ENCODE data around the gene RNF220.

The RNF220 gene

DNA sequence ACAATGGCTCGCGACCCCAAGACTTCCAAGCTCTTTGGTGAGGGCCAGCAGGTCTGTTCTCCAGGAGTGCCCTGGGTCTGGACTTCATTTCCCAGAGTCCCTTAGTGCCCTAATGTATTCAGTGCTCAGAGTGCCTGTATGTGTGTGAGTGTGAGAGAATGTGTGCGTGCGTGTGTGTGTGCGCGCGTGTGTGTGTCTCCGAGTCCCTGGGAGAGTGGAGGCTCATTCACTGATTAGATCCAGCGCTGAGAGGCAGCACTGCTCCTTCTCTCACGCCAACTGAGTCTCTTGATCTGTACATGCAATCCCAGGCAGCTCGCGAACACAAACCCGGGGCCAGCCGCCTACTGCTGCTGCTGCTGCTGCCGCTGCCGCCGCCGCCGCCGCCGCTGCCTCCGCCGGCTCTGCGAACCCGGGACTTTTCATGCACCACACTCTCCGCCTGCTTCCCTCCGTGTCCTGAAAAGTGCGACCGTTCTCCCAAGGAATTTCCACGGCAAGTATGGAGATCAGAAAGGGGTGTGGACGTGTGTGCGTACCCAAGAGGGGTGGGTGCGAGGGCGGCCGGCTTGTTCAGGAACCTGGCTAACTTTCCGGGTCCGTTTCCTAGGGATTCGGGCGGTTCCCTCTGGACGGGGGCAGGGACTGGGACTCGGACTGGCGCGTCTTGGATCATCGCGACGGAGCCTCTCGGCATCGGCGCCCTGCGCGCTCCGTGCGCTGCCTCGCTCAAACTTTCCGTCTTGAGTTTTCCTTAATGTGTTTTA is at the start of gene RNF220:
TSS of gene RNF220 (plus strand) at position 225 of the 767 bp plus-strand sequence.
- Histone ChIP-seq H3K9me3 (ENCODE audit: control insufficient read depth, insufficient read depth, low read depth, low read length) (no peaks in the 10 kb centered on the region), H3K4me1 (ENCODE audit: control insufficient read depth, insufficient read depth, low read length) (no peaks in the 10 kb centered on the region), H3K27ac (ENCODE audit: extremely low read depth, low read depth, low read length) (peak within 1 kb of the TSS; percentile 84), H3K4me3 (ENCODE audit: low read depth, low read length) (peak within 1 kb of the TSS; percentile 80), H3K36me3 (ENCODE audit: control insufficient read depth in 2 of 2, insufficient read depth in 1 of 2, low read length in 2 of 2) (no peaks in the 10 kb centered on the region)
- ChIA-PET CTCF (interaction anchor here (0.6 to 0.8 kb wide), 3 partner anchors 15 to 1348 kb away, joined by 4 to 6 read pairs (median 4); no protein-coding TSS in a partner anchor), POLR2A (interaction anchor here (0.6 to 1.4 kb wide), 4 partner anchors 15 to 313 kb away, joined by 3 to 8 read pairs (median 6); no protein-coding TSS in a partner anchor)
- TF ChIP-seq, protein P1, sequence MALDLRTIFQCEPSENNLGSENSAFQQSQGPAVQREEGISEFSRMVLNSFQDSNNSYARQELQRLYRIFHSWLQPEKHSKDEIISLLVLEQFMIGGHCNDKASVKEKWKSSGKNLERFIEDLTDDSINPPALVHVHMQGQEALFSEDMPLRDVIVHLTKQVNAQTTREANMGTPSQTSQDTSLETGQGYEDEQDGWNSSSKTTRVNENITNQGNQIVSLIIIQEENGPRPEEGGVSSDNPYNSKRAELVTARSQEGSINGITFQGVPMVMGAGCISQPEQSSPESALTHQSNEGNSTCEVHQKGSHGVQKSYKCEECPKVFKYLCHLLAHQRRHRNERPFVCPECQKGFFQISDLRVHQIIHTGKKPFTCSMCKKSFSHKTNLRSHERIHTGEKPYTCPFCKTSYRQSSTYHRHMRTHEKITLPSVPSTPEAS (tag by site-specific recombination; IDR thresholded peaks at IDR 0.05): peak; percentile 99
- TF ChIP-seq HOXD13 (CRISPR knock-in tag; IDR thresholded peaks at IDR 0.05; ENCODE audit: borderline replicate concordance): no peak
- TF ChIP-seq ZNF529 (tag by site-specific recombination; IDR thresholded peaks at IDR 0.05; ENCODE audit: insufficient replicate concordance): no peak
- peak; percentile 52 for TF ChIP-seq SP2 (tag by site-specific recombination; IDR thresholded peaks at IDR 0.05)
- TF ChIP-seq, protein P2, sequence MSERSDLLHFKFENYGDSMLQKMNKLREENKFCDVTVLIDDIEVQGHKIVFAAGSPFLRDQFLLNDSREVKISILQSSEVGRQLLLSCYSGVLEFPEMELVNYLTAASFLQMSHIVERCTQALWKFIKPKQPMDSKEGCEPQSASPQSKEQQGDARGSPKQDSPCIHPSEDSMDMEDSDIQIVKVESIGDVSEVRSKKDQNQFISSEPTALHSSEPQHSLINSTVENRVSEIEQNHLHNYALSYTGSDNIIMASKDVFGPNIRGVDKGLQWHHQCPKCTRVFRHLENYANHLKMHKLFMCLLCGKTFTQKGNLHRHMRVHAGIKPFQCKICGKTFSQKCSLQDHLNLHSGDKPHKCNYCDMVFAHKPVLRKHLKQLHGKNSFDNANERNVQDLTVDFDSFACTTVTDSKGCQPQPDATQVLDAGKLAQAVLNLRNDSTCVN (tag by site-specific recombination; optimal IDR thresholded peaks at IDR 0.05): peak; percentile 95
- TF ChIP-seq ZNF544 (tag by site-specific recombination; IDR thresholded peaks at IDR 0.05): no peak
- TF ChIP-seq ZFP3 (tag by site-specific recombination; IDR thresholded peaks at IDR 0.05; ENCODE audit: low read depth): peak; percentile 62; the same call in 1 of the 2 replicates
- TF ChIP-seq, protein P3, sequence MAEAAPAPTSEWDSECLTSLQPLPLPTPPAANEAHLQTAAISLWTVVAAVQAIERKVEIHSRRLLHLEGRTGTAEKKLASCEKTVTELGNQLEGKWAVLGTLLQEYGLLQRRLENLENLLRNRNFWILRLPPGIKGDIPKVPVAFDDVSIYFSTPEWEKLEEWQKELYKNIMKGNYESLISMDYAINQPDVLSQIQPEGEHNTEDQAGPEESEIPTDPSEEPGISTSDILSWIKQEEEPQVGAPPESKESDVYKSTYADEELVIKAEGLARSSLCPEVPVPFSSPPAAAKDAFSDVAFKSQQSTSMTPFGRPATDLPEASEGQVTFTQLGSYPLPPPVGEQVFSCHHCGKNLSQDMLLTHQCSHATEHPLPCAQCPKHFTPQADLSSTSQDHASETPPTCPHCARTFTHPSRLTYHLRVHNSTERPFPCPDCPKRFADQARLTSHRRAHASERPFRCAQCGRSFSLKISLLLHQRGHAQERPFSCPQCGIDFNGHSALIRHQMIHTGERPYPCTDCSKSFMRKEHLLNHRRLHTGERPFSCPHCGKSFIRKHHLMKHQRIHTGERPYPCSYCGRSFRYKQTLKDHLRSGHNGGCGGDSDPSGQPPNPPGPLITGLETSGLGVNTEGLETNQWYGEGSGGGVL (tag by site-specific recombination; IDR thresholded peaks at IDR 0.05): peak; percentile 96
- TF ChIP-seq, protein P4, sequence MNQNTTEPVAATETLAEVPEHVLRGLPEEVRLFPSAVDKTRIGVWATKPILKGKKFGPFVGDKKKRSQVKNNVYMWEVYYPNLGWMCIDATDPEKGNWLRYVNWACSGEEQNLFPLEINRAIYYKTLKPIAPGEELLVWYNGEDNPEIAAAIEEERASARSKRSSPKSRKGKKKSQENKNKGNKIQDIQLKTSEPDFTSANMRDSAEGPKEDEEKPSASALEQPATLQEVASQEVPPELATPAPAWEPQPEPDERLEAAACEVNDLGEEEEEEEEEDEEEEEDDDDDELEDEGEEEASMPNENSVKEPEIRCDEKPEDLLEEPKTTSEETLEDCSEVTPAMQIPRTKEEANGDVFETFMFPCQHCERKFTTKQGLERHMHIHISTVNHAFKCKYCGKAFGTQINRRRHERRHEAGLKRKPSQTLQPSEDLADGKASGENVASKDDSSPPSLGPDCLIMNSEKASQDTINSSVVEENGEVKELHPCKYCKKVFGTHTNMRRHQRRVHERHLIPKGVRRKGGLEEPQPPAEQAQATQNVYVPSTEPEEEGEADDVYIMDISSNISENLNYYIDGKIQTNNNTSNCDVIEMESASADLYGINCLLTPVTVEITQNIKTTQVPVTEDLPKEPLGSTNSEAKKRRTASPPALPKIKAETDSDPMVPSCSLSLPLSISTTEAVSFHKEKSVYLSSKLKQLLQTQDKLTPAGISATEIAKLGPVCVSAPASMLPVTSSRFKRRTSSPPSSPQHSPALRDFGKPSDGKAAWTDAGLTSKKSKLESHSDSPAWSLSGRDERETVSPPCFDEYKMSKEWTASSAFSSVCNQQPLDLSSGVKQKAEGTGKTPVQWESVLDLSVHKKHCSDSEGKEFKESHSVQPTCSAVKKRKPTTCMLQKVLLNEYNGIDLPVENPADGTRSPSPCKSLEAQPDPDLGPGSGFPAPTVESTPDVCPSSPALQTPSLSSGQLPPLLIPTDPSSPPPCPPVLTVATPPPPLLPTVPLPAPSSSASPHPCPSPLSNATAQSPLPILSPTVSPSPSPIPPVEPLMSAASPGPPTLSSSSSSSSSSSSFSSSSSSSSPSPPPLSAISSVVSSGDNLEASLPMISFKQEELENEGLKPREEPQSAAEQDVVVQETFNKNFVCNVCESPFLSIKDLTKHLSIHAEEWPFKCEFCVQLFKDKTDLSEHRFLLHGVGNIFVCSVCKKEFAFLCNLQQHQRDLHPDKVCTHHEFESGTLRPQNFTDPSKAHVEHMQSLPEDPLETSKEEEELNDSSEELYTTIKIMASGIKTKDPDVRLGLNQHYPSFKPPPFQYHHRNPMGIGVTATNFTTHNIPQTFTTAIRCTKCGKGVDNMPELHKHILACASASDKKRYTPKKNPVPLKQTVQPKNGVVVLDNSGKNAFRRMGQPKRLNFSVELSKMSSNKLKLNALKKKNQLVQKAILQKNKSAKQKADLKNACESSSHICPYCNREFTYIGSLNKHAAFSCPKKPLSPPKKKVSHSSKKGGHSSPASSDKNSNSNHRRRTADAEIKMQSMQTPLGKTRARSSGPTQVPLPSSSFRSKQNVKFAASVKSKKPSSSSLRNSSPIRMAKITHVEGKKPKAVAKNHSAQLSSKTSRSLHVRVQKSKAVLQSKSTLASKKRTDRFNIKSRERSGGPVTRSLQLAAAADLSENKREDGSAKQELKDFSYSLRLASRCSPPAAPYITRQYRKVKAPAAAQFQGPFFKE (tag by site-specific recombination; IDR thresholded peaks at IDR 0.05; ENCODE audit: borderline replicate concordance): no peak
- no peak for TF ChIP-seq ZNF837 (tag by site-specific recombination; IDR thresholded peaks at IDR 0.05)
- TF ChIP-seq, protein P5, sequence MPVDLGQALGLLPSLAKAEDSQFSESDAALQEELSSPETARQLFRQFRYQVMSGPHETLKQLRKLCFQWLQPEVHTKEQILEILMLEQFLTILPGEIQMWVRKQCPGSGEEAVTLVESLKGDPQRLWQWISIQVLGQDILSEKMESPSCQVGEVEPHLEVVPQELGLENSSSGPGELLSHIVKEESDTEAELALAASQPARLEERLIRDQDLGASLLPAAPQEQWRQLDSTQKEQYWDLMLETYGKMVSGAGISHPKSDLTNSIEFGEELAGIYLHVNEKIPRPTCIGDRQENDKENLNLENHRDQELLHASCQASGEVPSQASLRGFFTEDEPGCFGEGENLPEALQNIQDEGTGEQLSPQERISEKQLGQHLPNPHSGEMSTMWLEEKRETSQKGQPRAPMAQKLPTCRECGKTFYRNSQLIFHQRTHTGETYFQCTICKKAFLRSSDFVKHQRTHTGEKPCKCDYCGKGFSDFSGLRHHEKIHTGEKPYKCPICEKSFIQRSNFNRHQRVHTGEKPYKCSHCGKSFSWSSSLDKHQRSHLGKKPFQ (tag by site-specific recombination; IDR thresholded peaks at IDR 0.05): peak; percentile 87
- no peak for TF ChIP-seq ZNF830 (tag by site-specific recombination; IDR thresholded peaks at IDR 0.05; ENCODE audit: low read depth)
- TF ChIP-seq, protein P6, sequence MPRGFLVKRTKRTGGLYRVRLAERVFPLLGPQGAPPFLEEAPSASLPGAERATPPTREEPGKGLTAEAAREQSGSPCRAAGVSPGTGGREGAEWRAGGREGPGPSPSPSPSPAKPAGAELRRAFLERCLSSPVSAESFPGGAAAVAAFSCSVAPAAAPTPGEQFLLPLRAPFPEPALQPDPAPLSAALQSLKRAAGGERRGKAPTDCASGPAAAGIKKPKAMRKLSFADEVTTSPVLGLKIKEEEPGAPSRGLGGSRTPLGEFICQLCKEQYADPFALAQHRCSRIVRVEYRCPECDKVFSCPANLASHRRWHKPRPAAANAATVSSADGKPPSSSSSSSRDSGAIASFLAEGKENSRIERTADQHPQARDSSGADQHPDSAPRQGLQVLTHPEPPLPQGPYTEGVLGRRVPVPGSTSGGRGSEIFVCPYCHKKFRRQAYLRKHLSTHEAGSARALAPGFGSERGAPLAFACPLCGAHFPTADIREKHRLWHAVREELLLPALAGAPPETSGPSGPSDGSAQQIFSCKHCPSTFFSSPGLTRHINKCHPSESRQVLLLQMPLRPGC (tag by site-specific recombination; IDR thresholded peaks at IDR 0.05): peak; percentile 91
- peak; percentile 99 for TF ChIP-seq ZNF785 (tag by site-specific recombination; IDR thresholded peaks at IDR 0.05)
- peak; percentile 97 for TF ChIP-seq ZNF324 (tag by site-specific recombination; IDR thresholded peaks at IDR 0.05)
- TF ChIP-seq ZNF843 (tag by site-specific recombination; IDR thresholded peaks at IDR 0.05): peak; percentile 71; the same call in 1 of the 2 replicates
- TF ChIP-seq REPIN1 (tag by site-specific recombination; IDR thresholded peaks at IDR 0.05; ENCODE audit: low read depth): no peak
- TF ChIP-seq, protein P7, sequence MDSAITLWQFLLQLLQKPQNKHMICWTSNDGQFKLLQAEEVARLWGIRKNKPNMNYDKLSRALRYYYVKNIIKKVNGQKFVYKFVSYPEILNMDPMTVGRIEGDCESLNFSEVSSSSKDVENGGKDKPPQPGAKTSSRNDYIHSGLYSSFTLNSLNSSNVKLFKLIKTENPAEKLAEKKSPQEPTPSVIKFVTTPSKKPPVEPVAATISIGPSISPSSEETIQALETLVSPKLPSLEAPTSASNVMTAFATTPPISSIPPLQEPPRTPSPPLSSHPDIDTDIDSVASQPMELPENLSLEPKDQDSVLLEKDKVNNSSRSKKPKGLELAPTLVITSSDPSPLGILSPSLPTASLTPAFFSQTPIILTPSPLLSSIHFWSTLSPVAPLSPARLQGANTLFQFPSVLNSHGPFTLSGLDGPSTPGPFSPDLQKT (IDR thresholded peaks at IDR 0.05; ENCODE audit: borderline replicate concordance, low read depth, low read length): no peak
- TF ChIP-seq ZNF138 (tag by site-specific recombination; IDR thresholded peaks at IDR 0.05; ENCODE audit: borderline replicate concordance): no peak
- peak; percentile 77 for TF ChIP-seq ZSCAN16 (tag by site-specific recombination; IDR thresholded peaks at IDR 0.05)
- peak; percentile 69; the same call in 1 of the 2 replicates for TF ChIP-seq GLI4 (tag by site-specific recombination; IDR thresholded peaks at IDR 0.05)
